ENCODE measurements around the gene KRTAP5-3.

DNA sequence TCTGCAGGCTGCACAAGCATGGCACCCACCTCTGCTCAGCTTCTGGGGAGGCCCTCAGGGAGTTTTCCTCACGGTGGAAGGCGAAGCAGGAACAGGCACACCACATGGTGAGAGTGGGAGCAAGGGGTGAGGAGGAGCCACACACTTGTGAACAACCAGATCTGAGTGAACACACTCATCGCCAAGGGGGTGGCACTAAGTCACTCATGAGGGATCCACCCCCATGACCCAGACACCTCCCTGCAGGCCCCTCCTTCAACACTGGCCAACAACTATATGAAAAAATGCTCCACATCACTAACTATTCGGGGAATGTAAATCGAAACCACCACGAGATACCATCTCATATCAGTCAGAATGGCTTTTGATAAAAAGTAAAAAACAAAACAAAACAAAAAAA lies 9.4 kb downstream of the KRTAP5-3 start:
- TF ChIP-seq, protein P1, sequence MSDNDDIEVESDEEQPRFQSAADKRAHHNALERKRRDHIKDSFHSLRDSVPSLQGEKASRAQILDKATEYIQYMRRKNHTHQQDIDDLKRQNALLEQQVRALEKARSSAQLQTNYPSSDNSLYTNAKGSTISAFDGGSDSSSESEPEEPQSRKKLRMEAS (IDR thresholded peaks at IDR 0.05): no peak
- TF ChIP-seq JUN (IDR thresholded peaks at IDR 0.05) (no peak), ZNF302 (CRISPR knock-in tag; IDR thresholded peaks at IDR 0.05) (no peak), EP300 (IDR thresholded peaks at IDR 0.05) (no peak), PHF8 (IDR thresholded peaks at IDR 0.05; ENCODE audit: borderline replicate concordance, low read depth) (no peak), KDM1A (IDR thresholded peaks at IDR 0.05; ENCODE audit: low read depth) (no peak)
- TF ChIP-seq, protein P2, sequence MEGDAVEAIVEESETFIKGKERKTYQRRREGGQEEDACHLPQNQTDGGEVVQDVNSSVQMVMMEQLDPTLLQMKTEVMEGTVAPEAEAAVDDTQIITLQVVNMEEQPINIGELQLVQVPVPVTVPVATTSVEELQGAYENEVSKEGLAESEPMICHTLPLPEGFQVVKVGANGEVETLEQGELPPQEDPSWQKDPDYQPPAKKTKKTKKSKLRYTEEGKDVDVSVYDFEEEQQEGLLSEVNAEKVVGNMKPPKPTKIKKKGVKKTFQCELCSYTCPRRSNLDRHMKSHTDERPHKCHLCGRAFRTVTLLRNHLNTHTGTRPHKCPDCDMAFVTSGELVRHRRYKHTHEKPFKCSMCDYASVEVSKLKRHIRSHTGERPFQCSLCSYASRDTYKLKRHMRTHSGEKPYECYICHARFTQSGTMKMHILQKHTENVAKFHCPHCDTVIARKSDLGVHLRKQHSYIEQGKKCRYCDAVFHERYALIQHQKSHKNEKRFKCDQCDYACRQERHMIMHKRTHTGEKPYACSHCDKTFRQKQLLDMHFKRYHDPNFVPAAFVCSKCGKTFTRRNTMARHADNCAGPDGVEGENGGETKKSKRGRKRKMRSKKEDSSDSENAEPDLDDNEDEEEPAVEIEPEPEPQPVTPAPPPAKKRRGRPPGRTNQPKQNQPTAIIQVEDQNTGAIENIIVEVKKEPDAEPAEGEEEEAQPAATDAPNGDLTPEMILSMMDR (IDR thresholded peaks at IDR 0.05): no peak

All from A549 (cell line).